Stimulated activated CD4-positive, alpha-beta T cell treated with anti-CD3 and anti-CD28 coated beads, TNF-alpha, amount 100 ng/mL, for 1 hour (primary cell): Measurements from ENCODE around the gene POLR3GL.
"Not testable (repeated sequence)": the region's sequence is repeated elsewhere in the genome, so short reads cannot be mapped to it uniquely, and the experiment has no call there.

ENCODE experiments used
- DNase-seq, 3 donors: peaks; one replicate each; pipeline ENCODE4 v3.0.0-alpha.2; 2020; ENCODE audit warnings: low read depth in 3 of 3, low spot score in 1 of 3

Gene POLR3GL, protein sequence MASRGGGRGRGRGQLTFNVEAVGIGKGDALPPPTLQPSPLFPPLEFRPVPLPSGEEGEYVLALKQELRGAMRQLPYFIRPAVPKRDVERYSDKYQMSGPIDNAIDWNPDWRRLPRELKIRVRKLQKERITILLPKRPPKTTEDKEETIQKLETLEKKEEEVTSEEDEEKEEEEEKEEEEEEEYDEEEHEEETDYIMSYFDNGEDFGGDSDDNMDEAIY

DNA sequence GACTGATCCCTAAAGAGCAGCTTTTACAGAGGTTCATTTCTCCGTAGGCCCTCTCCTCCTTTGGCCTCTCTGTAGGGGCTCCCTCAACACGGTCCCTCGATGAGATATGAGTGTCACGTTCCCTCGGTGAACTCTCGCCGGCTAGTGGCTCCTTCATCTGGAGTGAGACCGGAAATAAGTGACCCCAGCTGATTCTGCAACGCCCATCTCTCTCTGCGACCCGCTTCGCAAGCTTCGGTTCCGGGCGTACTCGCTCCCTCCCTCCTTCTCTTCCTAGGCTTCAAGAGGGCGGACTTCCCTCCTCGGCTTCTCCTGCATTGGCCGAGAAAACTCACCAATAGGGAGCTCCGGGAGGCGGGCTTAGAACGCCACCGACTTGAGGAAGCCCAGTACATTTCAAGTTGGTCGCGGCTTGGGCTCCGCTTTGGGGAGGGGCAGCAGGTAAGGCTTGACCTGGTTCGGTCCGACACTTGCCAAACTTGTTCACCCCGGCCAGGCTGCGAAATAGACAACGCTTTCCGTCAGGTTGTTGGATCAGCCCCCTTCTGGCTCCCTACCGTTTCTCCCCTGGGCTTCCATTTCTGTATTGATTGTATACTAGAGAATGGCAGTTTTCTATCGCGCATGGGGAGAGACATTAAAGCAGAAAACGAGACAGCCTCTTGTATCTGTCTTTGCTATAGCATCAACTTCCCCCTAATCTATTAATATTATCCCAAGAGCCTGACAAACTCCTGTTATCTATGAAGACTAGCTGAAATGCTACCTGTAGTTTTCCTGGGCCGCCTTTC lies at the start of gene POLR3GL, which contains the start of gene ANKRD34A:
POLR3GL (plus strand) TSS at position 363 of the 791 bp plus-strand sequence. CDS start 10,176 bp downstream, outside the sequence.
ANKRD34A (minus strand) TSS at position 248 of the 791 bp plus-strand sequence. CDS start 2,816 bp downstream, outside the sequence.
- peak; percentile 72 to 81 (median 77) for DNase-seq

DNA sequence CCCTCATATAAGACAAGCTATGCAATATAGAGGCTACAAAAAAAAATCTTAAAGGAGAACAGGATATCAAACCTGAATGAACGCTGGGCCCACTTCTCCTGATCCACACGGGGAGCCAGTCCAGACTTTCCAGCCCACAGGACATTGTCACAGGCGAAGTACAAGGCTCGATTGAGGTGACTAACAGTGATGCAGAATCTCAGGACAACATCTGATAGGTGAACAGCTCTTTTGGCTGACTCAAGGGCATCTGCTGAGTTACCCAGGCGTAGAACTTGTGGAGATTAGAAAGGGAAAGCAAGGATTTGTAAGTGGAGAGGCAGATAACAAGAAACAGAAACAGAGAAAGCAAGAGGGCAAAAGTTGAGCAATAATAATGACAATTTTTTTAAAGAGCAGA lies 47.7 kb upstream of the POLR3GL start:
- no peak for DNase-seq

DNA sequence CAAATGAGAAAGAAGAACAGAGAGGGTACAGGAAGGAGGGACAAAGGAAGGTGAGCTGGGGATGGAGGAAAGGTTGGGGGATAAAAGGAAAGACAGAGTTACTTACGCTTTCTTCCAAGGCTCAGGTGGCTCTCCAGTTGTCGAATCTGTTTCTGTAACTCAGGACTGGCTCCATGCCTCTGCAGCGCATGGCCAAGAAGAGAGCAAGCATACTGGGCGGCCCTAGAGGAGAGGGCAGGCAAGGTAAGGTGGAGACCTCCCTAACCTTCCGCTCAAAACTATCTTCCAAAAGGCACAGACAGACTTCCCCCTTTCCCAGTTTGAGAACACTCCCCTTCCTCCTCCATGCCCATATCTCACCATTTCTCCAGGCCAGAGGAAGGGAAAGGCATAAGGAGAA lies 46.9 kb upstream of the POLR3GL start:
- no peak for DNase-seq

DNA sequence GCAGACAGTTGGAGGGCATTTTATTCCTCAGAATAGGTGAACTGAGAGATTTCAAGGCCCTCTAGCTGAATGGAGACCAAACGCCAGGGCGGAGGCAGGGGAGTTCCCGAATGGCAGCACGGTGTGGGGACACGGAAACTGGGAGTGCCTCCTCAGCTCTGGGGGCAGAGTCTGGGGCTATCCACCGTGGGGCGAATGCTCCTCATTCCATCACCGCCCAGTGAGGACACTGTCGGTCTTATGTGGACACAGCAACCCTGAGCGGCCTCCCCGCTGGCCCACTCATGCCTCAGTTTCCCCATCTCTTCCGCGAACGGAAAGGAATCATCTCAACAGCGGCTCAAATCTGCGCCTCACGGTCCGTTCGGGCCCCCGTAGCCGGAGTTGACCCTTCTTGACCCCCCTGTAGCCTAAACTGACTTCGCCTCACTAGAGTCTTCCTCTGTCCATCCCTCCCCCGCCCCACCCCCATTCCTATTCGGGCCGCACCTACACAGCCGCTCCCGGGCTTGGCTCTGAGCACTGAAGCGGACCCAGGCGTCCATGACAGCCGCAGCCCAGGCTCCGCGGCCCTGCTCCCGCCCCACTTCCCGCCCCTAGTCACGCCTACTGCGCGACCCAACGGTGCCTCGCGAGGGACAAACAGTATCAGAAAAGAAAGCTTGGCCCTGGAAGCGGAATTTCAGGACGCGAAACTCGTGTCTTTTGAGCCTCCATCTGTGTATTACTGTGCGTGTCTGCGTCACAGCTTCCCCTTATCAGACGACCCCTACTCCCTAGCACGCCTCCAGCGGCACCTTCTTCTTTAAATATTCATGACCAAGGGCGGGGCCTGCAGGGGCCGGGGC lies 46.1 kb upstream of the POLR3GL start, which contains the start of gene PEX11B:
PEX11B (minus strand) TSS at position 574 of the 848 bp plus-strand sequence; CDS start at position 545, 29 bp downstream.
- DNase-seq, result peak; percentile 81 to 91 (median 83)

DNA sequence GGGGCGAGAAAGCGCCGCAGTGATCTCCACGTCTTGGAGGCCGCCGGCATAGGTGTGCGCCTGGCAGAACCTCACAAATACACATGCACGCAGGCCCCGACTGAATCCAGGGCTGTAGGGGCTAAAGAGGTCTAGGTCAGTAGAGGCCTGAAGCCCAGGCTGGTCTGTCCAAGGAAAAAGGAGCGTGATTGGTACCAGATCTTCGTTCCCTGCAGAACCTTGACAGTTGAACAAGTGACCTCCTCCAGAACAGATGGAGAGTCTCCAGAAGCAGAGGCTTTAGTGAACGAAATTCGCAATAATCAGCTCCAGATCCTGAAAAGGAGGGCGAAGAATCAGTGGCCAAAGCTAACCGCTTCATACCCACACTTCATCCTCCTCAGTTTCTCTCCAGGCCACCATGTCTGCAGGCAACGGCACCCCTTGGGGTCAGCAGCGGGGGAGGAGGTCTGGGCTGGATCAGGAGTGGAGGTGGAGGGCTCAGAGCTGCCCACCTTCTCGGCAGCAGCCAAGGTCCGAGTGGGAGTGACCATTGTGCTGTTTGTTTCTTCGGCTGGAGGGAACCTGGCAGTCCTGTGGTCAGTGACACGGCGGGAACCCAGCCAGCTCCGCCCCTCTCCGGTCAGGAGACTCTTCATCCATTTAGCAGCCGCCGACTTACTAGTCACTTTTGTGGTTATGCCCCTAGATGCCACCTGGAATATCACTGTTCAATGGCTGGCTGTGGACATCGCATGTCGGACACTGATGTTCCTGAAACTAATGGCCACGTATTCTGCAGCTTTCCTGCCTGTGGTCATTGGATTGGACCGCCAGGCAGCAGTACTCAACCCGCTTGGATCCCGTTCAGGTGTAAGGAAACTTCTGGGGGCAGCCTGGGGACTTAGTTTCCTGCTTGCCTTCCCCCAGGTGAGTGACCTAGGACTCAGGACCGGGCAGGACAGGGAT lies 45.2 kb upstream of the POLR3GL start:
- DNase-seq, result no peak

DNA sequence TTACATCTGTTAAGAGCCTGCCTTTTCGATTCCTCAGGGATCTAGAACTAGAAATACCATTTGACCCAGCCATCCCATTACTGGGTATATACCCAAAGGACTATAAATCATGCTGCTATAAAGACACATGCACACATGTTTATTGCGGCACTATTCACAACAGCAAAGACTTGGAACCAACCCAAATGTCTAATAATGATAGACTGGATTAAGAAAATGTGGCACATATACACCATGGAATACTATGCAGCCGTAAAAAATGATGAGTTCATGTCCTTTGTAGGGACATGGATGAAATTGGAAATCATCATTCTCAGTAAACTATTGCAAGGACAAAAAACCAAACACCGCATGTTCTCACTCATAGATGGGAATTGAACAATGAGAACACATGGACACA lies 44.2 kb upstream of the POLR3GL start:
- not testable (repeated sequence) for DNase-seq

DNA sequence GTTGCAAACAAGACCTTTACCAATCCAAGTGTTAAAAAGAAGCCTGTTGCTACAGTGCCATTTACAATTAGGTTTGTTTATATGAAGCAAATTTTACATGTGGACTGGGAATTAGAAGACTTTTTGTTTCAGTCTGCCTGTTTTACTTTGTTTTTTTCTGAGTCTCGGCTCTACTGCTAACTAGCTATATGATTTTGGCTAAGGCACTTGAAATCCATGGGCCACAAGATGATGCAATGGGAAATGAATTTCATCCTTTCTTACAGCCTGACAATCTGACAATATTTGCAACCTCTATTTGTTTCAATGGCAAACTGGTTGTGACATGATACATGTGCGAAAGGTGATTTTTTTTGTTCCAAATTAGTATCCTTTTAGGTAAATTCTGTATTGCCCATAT lies 42.2 kb upstream of the POLR3GL start:
- no peak for DNase-seq

DNA sequence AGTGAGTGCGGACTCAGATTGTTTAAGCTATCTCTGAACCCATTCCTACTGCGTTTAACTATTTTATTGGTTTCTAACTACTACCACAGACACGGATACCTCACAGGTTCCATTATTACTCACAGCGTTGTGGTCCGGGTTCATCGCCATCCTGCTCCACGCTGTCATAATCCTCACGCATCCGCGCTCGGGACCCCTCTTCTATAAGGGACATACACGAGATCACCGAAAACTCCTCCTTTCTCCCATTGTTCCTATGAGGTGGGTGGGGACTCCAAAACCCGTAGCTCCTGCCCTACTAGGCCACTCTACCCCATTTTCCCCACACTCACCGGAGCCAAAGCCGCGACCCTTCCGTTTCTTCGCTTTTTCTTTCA lies 37.8 kb upstream of the POLR3GL start:
- peak in 1 of 3 donors; percentile 26 for DNase-seq

DNA sequence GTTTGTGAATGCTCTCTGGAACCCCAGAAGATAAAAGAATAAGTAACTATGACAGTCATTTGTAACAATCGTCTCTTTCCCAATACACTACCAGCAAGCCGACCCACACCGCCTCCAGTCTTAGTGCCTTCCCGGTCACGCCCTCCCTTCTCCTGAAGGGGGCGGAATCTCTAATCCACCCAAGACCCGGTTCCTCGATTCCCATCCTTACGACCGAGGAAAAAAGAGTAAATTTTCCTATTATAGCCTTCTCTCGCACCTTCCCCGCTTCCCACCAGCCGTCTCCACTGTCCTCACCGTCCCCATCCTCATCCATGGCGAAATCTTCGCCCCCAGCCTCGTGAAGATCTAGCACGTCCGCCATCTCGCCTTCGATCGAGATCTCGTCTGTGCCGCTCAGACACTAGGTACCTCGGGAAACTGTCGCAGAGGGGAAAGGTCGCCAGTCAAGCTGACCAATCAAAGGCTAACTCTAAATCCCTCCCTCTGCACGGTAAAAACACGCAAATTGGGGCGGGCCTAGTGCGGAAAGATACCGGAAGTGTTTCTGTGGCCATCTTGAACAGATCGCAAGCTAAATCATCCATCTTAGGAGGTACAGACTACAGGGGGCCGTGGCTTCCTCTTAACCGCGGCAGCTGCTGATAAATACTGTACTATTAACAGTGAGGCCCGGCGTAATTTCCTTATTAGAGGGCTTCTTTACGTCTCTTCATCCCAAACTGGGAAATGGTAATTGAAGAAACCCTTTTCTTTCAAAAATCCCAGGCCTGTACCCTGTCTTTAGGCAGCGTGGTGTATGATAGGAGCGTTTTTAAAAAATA lies 37.2 kb upstream of the POLR3GL start, which contains the start of gene RBM8A:
RBM8A (minus strand) TSS at position 422 of the 824 bp plus-strand sequence; CDS start at position 364, 58 bp downstream.
- DNase-seq, result peak; percentile 72 to 85 (median 85)

DNA sequence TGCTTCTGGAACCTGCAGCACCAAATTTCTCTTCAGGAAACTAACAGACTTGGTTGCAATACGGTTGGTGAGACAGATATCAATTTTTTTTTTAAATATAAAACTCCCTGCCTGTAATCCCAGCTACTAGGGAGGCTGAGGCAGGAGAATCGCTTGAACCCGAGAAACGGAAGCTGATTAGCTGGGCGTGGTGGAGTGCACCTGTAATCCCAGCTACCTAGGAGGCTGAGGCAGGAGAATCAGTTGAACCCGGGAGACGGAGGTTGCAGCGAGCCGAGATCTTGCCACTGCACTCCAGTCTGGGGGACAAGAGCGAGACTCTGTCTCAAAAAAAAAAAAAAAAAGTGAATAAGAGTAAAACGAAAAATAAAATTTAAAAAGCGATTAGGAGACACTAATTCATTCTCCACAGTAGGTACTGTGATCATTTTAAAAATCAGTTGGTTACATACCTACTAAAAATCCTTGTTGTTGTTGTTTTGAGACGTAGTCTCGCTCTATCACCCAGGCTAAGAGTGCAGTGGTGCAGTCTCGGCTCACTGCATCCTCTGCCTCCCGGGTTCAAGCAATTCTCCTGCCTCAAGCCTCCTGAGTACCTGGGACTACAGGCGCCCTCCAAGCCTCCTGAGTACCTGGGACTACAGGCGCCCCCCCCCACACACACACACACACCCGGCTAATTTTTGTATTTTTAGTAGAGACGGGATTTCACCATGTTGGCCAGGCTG lies 36.4 kb upstream of the POLR3GL start:
- no peak for DNase-seq

DNA sequence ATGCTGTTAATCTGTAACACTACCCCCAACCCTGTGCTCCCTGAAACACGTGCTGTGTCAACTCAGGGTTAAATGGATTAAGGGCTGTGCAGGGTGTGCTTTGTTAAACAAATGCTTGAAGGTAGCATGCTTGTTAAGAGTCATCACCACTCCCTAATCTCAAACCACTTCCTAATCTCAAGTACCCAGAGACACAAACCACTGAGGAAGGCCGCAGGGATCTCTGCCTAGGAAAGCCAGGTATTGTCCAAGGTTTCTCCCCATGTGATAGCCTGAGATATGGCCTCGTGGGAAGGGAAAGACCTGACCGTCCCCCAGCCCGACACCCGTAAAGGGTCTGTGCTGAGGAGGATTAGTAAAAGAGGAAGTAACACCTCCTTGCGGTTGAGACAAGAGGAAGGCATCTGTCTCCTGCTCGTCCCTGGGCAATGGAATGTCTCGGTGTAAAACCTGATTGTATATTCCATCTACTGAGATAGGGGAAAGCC lies 31.9 kb upstream of the POLR3GL start:
- DNase-seq, result not testable (repeated sequence)

DNA sequence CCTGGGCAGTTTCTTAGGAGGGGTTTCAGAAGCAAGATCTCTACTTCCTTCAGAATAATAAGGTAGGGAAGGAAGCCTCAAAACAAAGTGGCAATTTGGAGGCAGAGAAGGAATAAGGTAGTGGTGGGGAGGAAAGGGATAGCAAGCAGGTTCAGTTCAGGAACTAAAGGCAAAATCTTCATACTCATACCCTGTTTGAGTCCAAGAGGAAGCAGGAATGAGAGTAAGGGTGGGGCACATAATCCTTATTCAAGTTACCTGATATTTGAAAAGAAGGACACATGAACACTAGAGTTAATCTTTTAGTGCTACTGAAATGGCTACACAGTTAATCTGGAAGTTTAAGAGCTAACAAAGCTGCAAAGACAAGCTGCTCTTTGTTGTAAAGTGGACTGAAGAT lies 28.8 kb upstream of the POLR3GL start:
- DNase-seq, result no peak

DNA sequence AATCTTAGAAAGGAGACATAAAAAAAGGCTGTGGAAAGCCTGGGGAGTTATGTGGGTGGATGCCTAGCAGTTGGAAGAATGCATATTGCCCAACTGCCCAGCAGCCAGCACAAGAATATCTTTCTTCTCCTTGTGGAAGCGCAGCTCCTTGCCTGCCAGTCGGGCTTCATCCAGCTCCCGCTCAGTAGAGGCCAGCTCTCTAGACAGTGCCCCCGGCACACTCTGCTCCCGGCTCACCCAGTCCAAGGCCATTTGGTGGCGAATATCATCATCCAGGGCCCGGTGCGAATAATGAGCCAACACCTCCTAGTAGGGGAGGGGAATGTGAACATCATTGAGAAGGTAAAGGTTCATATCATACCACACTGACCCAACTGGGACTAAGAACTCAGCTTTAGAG lies 28.2 kb upstream of the POLR3GL start:
- DNase-seq, result no peak

DNA sequence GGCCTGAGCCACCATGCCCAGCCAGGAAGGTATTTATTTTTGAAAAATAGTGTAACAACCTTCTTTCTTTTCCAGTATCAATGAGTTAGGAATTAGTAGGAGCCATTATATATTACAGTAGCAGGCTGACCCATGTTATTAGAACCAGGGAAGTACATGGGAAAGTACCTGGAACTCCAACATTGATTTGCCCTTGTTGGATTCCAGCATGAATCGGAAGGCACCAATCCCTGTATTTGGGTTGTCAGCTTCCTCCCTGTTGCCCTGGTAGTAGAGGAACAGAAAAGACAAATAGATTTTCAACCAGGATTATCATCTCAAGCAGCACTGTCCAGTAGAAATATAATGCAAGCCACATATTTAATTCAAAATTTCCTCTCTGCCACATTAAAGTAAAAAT lies 27.1 kb upstream of the POLR3GL start:
- DNase-seq, result no peak

DNA sequence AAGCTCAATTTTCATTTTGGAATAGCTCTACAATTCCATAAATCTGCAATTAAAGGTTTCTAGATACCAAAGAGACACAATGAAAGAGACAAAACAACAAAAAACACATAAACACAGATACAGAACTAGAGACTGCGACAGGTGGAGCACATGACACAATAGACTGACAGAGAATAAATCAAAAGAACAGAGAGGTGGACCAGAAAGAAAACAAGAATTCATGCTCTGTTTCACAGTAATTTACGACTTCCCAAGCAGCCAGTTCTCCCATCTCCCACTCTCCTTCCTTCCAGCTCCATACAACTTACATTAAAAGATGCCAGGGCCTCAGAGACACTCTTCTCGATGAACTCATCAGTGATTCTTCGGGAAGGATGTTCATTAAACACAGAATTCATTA lies 22.1 kb upstream of the POLR3GL start:
- no peak for DNase-seq

DNA sequence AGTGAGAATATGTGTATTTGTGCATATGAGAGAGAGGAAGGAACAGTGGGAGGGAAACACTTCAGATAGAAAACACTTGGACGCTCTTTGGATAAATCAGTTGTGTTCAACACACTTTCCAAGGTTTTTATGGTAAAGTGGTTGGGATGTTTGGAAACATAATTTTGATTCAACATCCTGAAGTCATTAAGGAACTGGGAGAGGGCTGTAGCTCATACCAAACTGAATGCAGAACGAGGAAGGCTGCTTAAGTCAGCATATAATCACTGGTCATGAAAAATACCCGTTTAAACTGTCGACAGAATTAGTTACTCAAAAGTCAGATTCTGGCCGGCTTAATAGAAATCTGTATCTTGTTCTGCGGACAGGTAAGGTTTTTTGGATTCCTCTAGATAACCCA lies 21.6 kb upstream of the POLR3GL start:
- no peak for DNase-seq

DNA sequence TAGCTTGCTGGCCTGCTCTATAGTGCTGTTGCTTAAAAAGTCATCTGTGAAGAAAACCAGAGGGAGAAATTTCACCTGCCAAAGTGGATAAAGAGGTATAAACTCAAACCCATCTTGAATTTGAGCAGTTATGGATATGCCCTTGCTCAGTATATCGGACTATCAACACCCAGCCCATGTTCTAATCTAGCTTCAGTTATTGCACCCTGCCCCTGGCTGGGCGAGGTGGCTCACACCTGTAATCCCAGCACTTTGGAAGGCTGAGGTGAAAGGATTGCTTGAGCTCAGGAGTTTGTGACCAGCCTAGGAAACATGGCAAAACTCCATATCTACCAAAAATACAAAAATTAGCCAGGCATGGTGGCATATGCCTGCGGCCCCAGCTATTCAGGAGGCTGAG lies 20.0 kb upstream of the POLR3GL start:
- DNase-seq, result no peak

DNA sequence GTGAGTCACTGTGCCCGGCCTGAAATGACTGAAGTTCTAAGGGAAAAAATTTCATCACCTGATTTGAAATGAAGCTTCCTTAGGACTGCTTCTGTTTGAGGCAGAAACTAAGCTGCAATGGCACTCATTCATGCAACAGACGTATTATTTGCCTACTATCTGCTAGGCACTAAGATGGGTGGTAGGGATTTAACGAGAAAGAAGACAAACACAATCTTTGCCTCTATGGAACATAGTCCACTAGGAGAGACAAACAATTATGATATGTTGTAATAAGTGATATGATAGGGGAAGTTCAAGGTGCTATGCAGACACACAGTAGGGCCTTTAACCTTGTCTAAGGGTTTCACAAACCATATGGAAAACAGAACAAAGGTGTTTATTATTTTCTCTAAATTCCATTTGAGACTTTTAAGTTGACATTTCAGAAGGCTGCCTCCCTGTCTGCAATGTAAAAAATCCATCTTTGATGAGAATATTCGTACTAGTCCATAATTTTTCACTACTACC lies 18.0 kb upstream of the POLR3GL start:
- no peak for DNase-seq
